HG03378 (cell line): Measurements from ENCODE around the gene FAM171A2.
A peak's percentile ranks its signal among the peaks of the same experiment; 100 is the strongest.

ENCODE experiments used
- ATAC-seq: cut with Tn5 transposase; IDR thresholded peaks from one replicate; pipeline ENCODE4 v1.9.1; 2021; ENCODE audit warnings: mild to moderate bottlenecking, moderate library complexity; ENCODE audit not compliant: unreplicated experiment

Gene FAM171A2

DNA sequence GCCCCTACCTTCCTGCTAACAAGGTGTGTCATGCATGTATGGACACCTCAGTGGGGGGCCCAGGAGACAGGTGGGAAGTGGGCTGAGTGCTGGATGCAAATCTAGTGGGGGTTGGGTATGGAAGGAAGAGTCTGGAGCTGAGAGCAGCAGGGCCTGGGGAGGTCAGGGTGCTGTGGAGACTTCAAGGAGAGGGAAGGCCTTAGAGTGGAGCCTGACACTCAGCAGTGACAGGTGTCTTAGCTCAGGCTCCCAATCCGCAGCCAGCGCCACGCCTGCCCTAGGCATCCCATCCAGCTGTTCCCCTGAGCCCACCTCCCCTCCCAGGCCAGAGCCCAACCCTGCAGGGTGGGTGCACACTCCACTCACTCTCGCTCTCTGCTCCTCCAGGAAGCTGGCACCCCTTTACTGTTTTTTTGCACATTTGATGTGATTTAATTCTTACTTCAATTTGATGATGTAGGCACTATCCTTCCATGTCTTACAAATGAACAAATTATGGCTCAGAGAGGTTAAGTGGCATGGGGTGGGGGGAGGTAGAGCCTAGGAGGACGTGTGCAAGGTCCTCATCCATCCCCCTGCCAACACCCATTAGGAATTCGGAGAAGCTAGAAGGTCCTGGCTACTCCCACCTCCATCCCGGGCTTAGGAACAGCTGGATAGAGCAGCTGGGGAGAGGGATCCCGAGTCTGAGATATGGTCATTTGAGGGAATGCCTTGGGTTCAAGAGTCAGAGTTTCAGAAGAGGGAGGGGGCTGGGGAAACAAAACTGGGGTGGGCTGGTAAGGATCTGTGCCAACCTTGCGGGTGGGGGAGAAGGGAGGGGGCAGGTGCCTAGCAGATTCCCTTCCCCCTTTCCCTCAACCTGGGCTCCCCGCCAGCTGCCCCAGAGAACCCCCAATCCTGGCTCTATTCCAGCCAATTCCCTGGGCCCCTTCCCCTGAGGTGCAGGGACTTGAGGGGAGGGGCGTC is 2.1 kb downstream of the FAM171A2 start:
- no peak for ATAC-seq

DNA sequence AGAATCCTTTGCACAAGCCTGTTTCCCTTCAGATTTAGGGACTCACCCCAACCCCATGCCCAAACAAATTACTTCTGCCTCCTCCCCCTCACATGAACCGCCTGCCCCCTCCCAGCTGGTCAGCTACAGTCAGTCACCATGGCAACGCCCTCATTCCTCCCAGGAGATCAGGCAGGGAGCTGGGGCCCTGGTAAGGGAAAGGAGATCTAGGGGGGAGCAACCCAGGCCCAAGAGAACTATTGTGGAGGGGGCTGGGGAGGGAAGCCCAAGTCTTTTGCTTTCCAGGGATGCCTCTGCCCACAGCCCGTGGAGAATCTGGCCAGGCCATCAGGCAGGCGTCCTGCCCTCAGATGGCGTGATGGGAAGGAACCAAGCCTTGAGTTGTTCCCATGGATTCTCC is 2.8 kb downstream of the FAM171A2 start:
- ATAC-seq, result no peak

GRCh38 chr17:44360144-44360533 is 3.5 kb downstream of the FAM171A2 start:
- no peak for ATAC-seq

DNA sequence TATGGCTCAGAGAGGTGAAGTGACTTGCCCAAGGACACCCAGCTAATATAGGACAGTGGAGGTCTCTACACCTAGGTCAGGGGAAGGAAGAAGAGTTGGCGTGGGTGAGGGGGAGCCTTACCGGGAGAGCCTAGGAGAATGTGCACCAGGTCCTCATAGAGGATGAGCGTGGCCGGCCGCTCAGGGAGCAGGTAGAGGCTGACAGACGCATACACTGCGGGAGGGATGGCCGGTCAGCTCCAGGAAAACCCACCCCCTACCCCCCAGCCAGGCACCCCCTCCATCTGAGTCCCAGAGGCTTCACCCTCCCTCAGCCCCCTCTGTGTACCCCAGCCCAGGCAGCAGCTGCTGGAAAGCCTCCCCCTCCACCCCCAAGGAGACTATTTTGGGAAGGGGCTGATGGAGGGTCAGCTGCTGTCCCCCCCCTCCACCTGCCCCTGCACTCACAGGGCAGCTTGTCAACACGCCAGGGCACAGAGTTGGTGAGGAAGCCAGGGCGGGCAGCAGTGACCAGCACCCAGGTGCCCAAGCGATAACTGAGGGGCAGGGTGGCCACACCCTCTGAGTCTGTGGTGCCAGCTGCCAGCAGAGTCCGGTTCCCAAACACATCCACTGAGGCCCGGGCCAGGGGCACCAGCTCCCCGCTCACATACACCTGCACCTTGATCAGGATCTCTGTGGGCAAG is 4.1 kb downstream of the FAM171A2 start:
- no peak for ATAC-seq

GRCh38 chr17:44359006-44359405 is 4.6 kb downstream of the FAM171A2 start:
- no peak for ATAC-seq

DNA sequence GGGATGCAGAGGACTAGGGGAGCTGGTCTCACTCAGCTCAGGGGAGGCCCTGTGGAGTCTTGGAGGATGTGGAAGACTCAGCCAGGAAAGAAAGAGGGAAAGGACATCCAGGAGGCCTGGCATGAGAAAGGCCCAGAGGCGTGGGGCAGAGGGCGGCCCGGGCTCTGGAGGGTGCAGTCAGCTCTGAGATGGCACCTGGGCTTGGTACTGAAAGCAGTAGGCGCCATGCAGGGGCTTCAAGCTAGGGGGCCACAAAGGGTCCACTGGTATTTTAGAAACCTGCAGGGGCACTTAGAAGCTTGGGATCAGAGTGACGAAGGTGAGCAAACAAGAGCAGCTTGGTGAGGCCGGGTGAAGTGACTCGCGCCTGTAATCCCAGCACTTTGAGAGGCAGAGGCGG is 5.6 kb downstream of the FAM171A2 start:
- no peak for ATAC-seq

GRCh38 chr17:44356241-44356640 is 7.4 kb downstream of the FAM171A2 start:
- ATAC-seq, result no peak

DNA sequence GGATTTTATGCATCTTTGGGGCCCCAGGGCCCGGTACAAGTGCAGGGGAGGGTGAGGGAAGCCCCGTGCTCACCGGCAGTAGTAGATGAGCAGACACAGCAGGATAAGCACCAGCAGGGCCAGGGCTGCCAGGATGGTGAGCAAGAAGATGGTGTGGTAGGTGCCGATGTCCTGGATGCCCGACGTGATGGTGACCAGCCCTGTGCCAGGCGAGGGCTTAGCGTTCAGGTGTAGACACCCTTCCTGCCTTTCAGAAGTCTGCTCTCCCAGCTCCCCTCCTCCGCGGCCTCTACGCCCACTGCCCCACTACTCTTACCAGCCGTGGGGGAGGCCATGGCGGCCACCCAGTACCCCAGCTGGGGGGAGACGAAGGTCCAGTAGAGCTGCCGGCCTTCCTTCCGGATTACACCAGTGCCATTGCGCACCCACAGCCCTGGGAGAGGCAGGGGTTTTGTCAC is 8.0 kb downstream of the FAM171A2 start:
- ATAC-seq, result no peak

- ATAC-seq, result no peak
These were observed 8.8 kb downstream of the FAM171A2 start for GRCh38 chr17:44354582-44355561.

- ATAC-seq, result no peak
These were observed 9.9 kb downstream of the FAM171A2 start for GRCh38 chr17:44353672-44354331.

DNA sequence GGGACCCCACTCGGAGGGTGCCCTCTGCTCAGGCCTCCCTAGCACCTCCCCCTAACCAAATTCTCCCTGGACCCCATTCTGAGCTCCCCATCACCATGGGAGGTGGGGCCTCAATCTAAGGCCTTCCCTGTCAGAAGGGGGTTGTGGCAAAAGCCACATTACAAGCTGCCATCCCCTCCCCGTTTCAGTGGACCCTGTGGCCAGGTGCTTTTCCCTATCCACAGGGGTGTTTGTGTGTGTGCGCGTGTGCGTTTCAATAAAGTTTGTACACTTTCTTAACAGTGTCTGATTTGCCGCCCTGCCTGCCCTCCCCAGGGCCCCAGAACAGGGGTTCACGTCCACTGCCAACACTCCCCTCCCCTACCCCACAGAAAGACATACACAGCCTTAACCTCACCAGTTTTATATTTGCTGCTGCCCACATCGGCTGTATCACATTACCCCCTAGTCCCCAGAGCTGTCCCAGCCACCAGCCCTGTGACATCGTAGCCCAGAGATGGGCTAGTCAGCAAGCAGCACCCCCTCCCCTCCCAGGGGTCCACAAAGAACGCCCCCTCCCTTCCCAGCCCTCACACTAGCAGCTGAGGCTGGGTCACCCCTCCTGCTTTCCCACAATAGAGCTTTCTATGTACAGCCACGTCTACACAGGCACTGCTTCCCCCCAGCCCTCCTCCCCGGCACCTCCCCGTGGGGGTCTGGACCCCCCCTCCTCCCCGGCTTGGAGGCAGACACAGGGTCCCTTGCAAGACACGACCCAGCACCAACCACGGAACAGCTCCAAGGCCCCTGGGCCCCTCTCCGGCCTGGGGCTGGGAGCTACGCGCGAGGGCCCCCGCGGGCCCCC is 10.6 kb downstream of the FAM171A2 start:
- no peak for ATAC-seq

DNA sequence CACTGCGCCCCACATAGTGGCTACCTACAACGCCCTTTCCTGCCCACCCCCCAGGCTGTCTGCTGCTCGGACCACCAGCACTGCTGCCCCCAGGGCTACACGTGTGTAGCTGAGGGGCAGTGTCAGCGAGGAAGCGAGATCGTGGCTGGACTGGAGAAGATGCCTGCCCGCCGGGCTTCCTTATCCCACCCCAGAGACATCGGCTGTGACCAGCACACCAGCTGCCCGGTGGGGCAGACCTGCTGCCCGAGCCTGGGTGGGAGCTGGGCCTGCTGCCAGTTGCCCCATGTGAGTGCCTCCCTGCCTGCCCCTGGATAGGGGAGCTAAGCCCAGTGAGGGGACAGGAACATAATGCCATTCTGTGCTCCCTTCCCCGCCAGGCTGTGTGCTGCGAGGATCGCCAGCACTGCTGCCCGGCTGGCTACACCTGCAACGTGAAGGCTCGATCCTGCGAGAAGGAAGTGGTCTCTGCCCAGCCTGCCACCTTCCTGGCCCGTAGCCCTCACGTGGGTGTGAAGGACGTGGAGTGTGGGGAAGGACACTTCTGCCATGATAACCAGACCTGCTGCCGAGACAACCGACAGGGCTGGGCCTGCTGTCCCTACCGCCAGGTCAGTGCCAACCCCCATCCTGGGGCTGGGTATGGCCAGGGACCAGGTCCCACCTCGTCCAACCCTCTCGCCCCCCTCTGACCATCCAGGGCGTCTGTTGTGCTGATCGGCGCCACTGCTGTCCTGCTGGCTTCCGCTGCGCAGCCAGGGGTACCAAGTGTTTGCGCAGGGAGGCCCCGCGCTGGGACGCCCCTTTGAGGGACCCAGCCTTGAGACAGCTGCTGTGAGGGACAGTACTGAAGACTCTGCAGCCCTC is 11.5 kb downstream of the FAM171A2 start:
- ATAC-seq, result no peak

DNA sequence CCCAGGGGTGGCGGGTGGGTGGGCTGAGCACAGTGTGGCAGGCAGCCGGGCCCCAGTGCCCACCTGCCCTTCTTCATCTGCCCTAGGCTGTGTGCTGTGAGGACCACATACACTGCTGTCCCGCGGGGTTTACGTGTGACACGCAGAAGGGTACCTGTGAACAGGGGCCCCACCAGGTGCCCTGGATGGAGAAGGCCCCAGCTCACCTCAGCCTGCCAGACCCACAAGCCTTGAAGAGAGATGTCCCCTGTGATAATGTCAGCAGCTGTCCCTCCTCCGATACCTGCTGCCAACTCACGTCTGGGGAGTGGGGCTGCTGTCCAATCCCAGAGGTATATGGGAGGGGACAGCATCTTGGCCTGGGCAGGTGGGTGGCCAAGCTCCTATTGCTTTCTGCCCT is 12.2 kb downstream of the FAM171A2 start:
- ATAC-seq, result no peak

DNA sequence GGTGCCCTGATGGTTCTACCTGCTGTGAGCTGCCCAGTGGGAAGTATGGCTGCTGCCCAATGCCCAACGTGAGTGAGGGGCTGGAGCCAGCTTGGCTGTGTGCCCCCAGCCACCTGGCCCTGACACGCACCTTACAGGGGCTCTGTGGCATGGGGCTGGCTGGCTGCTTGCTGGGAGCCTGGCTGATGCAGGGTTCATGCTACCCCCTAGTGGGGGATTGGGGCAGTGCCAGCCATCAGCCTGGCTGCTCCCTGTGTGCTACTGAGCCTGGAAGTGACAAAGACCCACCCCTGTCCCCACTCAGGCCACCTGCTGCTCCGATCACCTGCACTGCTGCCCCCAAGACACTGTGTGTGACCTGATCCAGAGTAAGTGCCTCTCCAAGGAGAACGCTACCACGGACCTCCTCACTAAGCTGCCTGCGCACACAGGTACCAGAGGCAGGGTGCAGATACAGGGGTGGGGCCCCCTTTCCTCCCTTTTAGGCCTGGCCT is 12.9 kb downstream of the FAM171A2 start:
- no peak for ATAC-seq

GRCh38 chr17:44349553-44350070 is 14.0 kb downstream of the FAM171A2 start:
- ATAC-seq, result no peak

- ATAC-seq, result no peak
These were observed 14.7 kb downstream of the FAM171A2 start for GRCh38 chr17:44348988-44349364.

DNA sequence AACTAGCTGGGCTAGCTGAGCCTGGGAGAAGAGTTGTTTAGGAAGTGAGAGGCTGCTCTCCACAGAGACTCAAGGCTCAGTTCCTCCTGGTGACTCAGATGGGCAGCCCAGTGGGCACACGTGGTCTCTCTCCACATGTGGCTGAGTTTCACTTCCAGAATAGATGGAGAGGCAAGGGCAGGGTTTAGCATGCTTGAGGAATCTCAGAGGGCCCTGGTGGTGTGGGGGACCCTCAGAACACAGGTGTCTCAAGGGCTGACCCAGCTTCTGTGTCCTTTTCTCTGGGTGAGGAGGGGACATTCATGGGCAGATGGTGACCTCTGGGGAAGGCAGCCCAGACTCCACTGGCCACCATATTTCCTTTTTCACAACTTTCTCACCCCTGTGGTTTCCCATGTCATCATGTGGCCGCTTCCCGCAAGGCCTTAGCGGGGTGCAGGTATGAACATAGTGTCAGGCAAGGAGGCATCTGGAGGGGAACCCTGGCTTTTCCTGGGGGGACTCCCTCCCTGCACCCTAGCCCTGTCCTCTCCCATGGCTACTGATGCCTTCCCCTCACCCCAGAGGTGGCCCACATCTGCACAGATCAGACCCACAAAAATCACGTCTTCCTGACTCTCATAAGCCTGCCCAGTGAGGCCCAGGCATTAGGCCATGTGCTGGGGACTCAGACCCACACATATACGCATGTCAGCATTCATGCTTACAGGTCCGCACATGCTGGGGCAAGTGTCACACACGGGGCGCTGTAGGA is 15.2 kb downstream of the FAM171A2 start:
- ATAC-seq, result peak; percentile 58
